Mesenteric fat pad (tissue), 1 donor: ENCODE measurements around the gene LGALS4. TPM values are rescaled to one million over a fixed set of nuclear protein-coding genes. Genes with fewer than 3 reads are reported as not detected.
"Not testable (repeated sequence)": the region's sequence is repeated elsewhere in the genome, so short reads cannot be mapped to it uniquely, and the experiment has no call there.

Source experiments
- DNase-seq: peaks from one replicate; pipeline ENCODE4 v3.0.0-alpha.2; 2020; ENCODE audit warnings: low spot score
- total RNA-seq: library from RNA; stranded (reverse); fragmentation: NEBNext Ultra II Directional; extraction: Animal tissue kit (Norgen Biotek cat#: 25700); gene quantifications from one replicate; pipeline ENCODE4 v1.2.1, GENCODE V29; 2021
- donor health status: DM: yes; HTN: yes; CAD: no.

LGALS4 gene
- total RNA-seq, 1 donor from 2014 or later = 3.5 TPM

GRCh38 chr19:38843175-38843758 lies 30.5 kb upstream of the LGALS4 start:
- no peak for DNase-seq

GRCh38 chr19:38842439-38843174 lies 29.9 kb upstream of the LGALS4 start:
- no peak for DNase-seq

- DNase-seq = no peak
Measured at GRCh38 chr19:38841787-38842438, 29.2 kb upstream of the LGALS4 start.

GRCh38 chr19:38841180-38841766 lies 28.5 kb upstream of the LGALS4 start:
- no peak for DNase-seq

GRCh38 chr19:38840583-38840968 lies 27.8 kb upstream of the LGALS4 start:
- no peak for DNase-seq

GRCh38 chr19:38839816-38840582 lies 27.3 kb upstream of the LGALS4 start:
- no peak for DNase-seq

- no peak for DNase-seq
Measured at GRCh38 chr19:38838986-38839761, 26.4 kb upstream of the LGALS4 start.

- no peak for DNase-seq
Measured at GRCh38 chr19:38838208-38838985, 25.7 kb upstream of the LGALS4 start.

GRCh38 chr19:38837656-38838121 lies 24.9 kb upstream of the LGALS4 start:
- no peak for DNase-seq

- DNase-seq = no peak
Measured at GRCh38 chr19:38836983-38837626, 24.4 kb upstream of the LGALS4 start.

GRCh38 chr19:38836159-38836982 lies 23.6 kb upstream of the LGALS4 start:
- no peak for DNase-seq

- no peak for DNase-seq
Measured at GRCh38 chr19:38834590-38834989, 21.8 kb upstream of the LGALS4 start.

- DNase-seq = no peak
Measured at GRCh38 chr19:38834104-38834490, 21.4 kb upstream of the LGALS4 start.

- no peak for DNase-seq
Measured at GRCh38 chr19:38833092-38833425, 20.3 kb upstream of the LGALS4 start.

- no peak for DNase-seq
Measured at GRCh38 chr19:38831142-38831605, 18.4 kb upstream of the LGALS4 start.

- DNase-seq = no peak
Measured at GRCh38 chr19:38830039-38830733, 17.4 kb upstream of the LGALS4 start.

- DNase-seq = not testable (repeated sequence)
Measured at GRCh38 chr19:38829203-38829602, 16.5 kb upstream of the LGALS4 start.
